ENCODE measurements around the gene GABRB2.

- TF ChIP-seq CTCF (IDR thresholded peaks at IDR 0.05; ENCODE audit: insufficient read depth, low read length) (no peak), POLR2AphosphoS5 (IDR thresholded peaks at IDR 0.05; ENCODE audit: low read depth) (no peak), GABPA (IDR thresholded peaks at IDR 0.05; ENCODE audit: low read depth) (no peak), REST (IDR thresholded peaks at IDR 0.05; ENCODE audit: insufficient replicate concordance, low read depth) (no peak)
Observed at GRCh38 chr5:161278739-161279660, 267.5 kb downstream of the GABRB2 start.
